IMR-90 (cell line): ENCODE data around the gene LCE5A. TPM values are rescaled to one million over a fixed set of nuclear protein-coding genes. Genes with fewer than 3 reads are reported as not detected.
A peak's percentile ranks its signal among the peaks of the same experiment; 100 is the strongest.

Experiments used
- ATAC-seq: fragments of 200-7000 bp; cut with Tn5 transposase; 2 replicates; pipeline ENCODE4 v1.9.1; 2020; ENCODE audit warnings: low read depth, mild to moderate bottlenecking, moderate library complexity
- BruUV-seq: library from RNA; stranded (reverse); fragments of 400-500 nt; replicated peaks from 2 replicates; lab custom pipeline; 2021; lab: Mats Ljungman, UMichigan
- CTCF ChIA-PET: fragments of 300-600 bp; formaldehyde crosslinking; extraction: SDS; loops from one replicate; lab custom pipeline; 2021; ENCODE audit warnings: antibody characterized with exemption; lab: Yijun Ruan, JAX
- POLR2A ChIA-PET: fragments of 300-600 bp; sonication (Branson Sonifier 250); formaldehyde crosslinking; loops from one replicate; lab custom pipeline; 2022; ENCODE audit warnings: antibody characterized with exemption; ENCODE audit not compliant: unreplicated experiment; lab: Charles Lee
- DNase-seq: peaks from one replicate; pipeline ENCODE4 v3.0.0; 2013
- H2AFZ ChIP-seq: replicated peaks from 2 replicates; pipeline ENCODE3; 2013; ENCODE audit warnings: low read length, mild to moderate bottlenecking; ENCODE audit not compliant: poor library complexity
- H2AK5ac ChIP-seq: 2 replicates; pipeline ENCODE4 v1.6.1; 2013; ENCODE audit warnings: low read depth, low read length, inconsistent platforms
- H2AK9ac ChIP-seq: replicated peaks from 2 replicates; pipeline ENCODE3; 2013; ENCODE audit warnings: mild to moderate bottlenecking, low read depth, low read length, moderate library complexity; ENCODE audit not compliant: poor library complexity
- H2BK120ac ChIP-seq: 2 replicates; pipeline ENCODE4 v1.6.1; 2013; ENCODE audit warnings: low read depth, low read length, inconsistent platforms
- H2BK15ac ChIP-seq: 3 replicates; pipeline ENCODE4 v1.6.1; 2013; ENCODE audit warnings: low read depth, low read length, inconsistent platforms
- H2BK20ac ChIP-seq: 2 replicates; pipeline ENCODE4 v1.6.1; 2013; ENCODE audit warnings: low read depth, mild to moderate bottlenecking, inconsistent platforms, low read length, moderate library complexity
- H2BK5ac ChIP-seq: 2 replicates; pipeline ENCODE4 v1.6.1; 2013; ENCODE audit warnings: mild to moderate bottlenecking, low read depth, low read length, inconsistent platforms; ENCODE audit not compliant: poor library complexity, severe bottlenecking
- H3K14ac ChIP-seq: replicated peaks from 2 replicates; pipeline ENCODE4 v1.6.1; 2013; ENCODE audit warnings: low read depth, low read length, inconsistent platforms
- H3K18ac ChIP-seq: 2 replicates; pipeline ENCODE4 v1.6.1; 2013; ENCODE audit warnings: low read depth, low read length, control low read depth
- H3K23ac ChIP-seq: 2 replicates; pipeline ENCODE4 v1.6.1; 2013; ENCODE audit warnings: low read depth, low read length, inconsistent platforms
- H3K27ac ChIP-seq: 2 replicates; pipeline ENCODE4 v1.5.1; 2013; ENCODE audit warnings: mild to moderate bottlenecking, control low read depth, low read length; ENCODE audit not compliant: insufficient read depth
- H3K27me3 ChIP-seq: 2 replicates; pipeline ENCODE4 v1.6.1; 2013; ENCODE audit warnings: low read length; ENCODE audit not compliant: control insufficient read depth, insufficient read depth
- H3K36me3 ChIP-seq: 2 replicates; pipeline ENCODE4 v1.6.1; 2013; ENCODE audit warnings: low read length, mixed read lengths; ENCODE audit not compliant: control insufficient read depth, insufficient read depth
- H3K4ac ChIP-seq: 2 replicates; pipeline ENCODE4 v1.6.1; 2013; ENCODE audit warnings: low read depth, low read length, inconsistent platforms
- H3K4me1 ChIP-seq: 2 replicates; pipeline ENCODE4 v1.6.1; 2013; ENCODE audit warnings: low read length, mixed read lengths; ENCODE audit not compliant: control insufficient read depth, insufficient read depth
- H3K4me2 ChIP-seq: 2 replicates; pipeline ENCODE4 v1.6.1; 2013; ENCODE audit warnings: low read depth, mild to moderate bottlenecking, control low read depth, low read length, moderate library complexity
- H3K4me3 ChIP-seq: 2 replicates; pipeline ENCODE4 v1.5.1; 2013; ENCODE audit warnings: low read depth, mild to moderate bottlenecking, control low read depth, low read length, moderate library complexity; ENCODE audit not compliant: insufficient read depth
- H3K56ac ChIP-seq: 2 replicates; pipeline ENCODE4 v1.6.1; 2013; ENCODE audit warnings: low read length, inconsistent platforms; ENCODE audit not compliant: insufficient read depth; ENCODE audit errors: extremely low read depth
- H3K79me1 ChIP-seq, 2 experiments: 2 replicates each; pipeline ENCODE4 v1.6.1; 2013; ENCODE audit warnings: low read length in 2 of 2, inconsistent platforms in 1 of 2, low read depth in 1 of 2
- H3K9ac ChIP-seq: 2 replicates; pipeline ENCODE4 v1.6.1; 2013; ENCODE audit warnings: low read depth, low read length, control low read depth
- H3K9me1 ChIP-seq: 2 replicates; pipeline ENCODE4 v1.6.1; 2013; ENCODE audit warnings: low read length, inconsistent platforms; ENCODE audit not compliant: insufficient read depth
- H3K9me3 ChIP-seq: 2 replicates; pipeline ENCODE4 v1.6.1; 2013; ENCODE audit warnings: low read length; ENCODE audit not compliant: control insufficient read depth, insufficient read depth
- H4K20me1 ChIP-seq: 2 replicates; pipeline ENCODE4 v1.6.1; 2013; ENCODE audit warnings: low read length, inconsistent platforms; ENCODE audit not compliant: insufficient read depth
- H4K5ac ChIP-seq: 2 replicates; pipeline ENCODE4 v1.6.1; 2013; ENCODE audit warnings: mild to moderate bottlenecking, low read depth, low read length, control low read depth
- H4K8ac ChIP-seq, 2 experiments: 2 replicates each; pipeline ENCODE4 v1.6.1; 2013; ENCODE audit warnings: low read depth in 2 of 2, low read length in 2 of 2, control low read depth in 1 of 2, inconsistent platforms in 1 of 2
- H4K91ac ChIP-seq: 2 replicates; pipeline ENCODE4 v1.6.1; 2013; ENCODE audit warnings: low read depth, low read length, inconsistent platforms; ENCODE audit not compliant: insufficient read depth
- CEBPB ChIP-seq: IDR thresholded peaks from 2 replicates; pipeline ENCODE4 v1.6.1; 2012; ENCODE audit warnings: low read depth, low read length, improper control_type of control experiment
- MXI1 ChIP-seq: IDR thresholded peaks from 2 replicates; pipeline ENCODE4 v1.6.1; 2012; ENCODE audit warnings: low read depth, mild to moderate bottlenecking, low read length, moderate library complexity, borderline replicate concordance
- WGBS, 2 experiments: methylation state at CpG; one replicate each; pipeline versions ENCODE4 v1.1.5 to v1.1.7; 2013; ENCODE audit warnings: missing lambda C conversion rate in 2 of 2; ENCODE audit not compliant: insufficient read length in 1 of 2; ENCODE audit errors: extremely low coverage in 2 of 2; 5-methylcytosine and 5-hydroxymethylcytosine counted together
- dilution Hi-C: fragments of 300-500 bp; cut with HindIII; formaldehyde crosslinking; loops from one replicate; pipeline ENCODE4 v1.14.3; 2018; ENCODE audit warnings: low sequenced_read_pairs; ENCODE audit not compliant: unreplicated experiment
- in situ Hi-C: fragments of 300-500 bp; cut with MboI; formaldehyde crosslinking; loops from 3 replicates; pipeline ENCODE4 v1.14.3; 2019; ENCODE audit warnings: low sequenced_read_pairs, inconsistent platforms, mixed read lengths
- intact Hi-C: fragments of 100-400 bp; cut with micrococcal nuclease; formaldehyde crosslinking; loops from 2 replicates; pipeline ENCODE4 v1.10.0; 2022
- polyA plus RNA-seq, 3 experiments: library from polyadenylated mRNA; depleted of rRNA; stranded (reverse); fragments of >200 nt; gene quantifications; 2 replicates each; pipeline ENCODE4 v1.2.3, GENCODE V29; 2012; ENCODE audit warnings: low replicate concordance in 1 of 3
- total RNA-seq: library from RNA; depleted of rRNA; stranded (reverse); fragments of >200 nt; gene quantifications from 2 replicates; pipeline ENCODE4 v1.2.3, GENCODE V29; 2012

LCE5A gene
- total and polyA plus RNA-seq, 2 of the 4 experiments (the other 2 are of a cell fraction) = not detected

DNA sequence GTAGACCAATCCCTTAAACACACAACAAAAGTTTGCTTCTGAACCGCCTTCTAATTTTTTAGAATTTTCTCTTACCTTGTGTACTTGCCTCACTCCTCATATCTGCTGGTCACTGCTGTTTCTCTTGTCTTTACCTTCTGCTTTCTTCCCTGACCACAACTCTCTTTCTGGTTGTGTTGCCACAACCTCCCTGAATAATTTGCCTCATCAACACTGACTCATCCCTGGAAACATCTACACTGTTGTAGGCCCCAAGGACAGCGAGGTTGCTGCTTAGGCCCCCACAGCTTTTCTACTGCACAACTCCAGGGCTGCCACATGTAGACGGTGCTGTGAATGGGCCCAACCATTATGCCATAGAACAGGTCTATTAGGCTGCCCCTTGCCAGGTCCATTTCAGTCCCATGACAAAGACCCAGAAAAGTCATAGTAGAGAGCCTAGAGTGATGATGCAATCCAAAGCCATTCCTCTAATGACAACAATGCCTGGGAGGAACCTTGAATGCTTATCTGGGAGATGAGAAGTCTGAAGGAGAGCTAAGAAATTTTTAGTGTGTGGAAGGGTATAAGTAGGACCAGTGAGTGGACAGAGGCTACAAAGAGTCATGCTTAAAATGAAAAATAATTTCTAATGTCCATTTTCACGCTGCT, 36.6 kb upstream of the LCE5A start:
- Histone ChIP-seq H3K14ac (no peak overlapping the region), H4K20me1 (no peaks in the 10 kb centered on the region), H3K56ac (no peak overlapping the region), H3K79me1 (no peaks in the 10 kb centered on the region), H3K18ac (no peak overlapping the region), H3K36me3 (no peaks in the 10 kb centered on the region), H2AK9ac (no peak overlapping the region), H2BK15ac (no peak overlapping the region), H4K5ac (no peak overlapping the region), H3K27ac (no peak overlapping the region), H2AFZ (no peak overlapping the region), H3K4ac (no peak overlapping the region), H3K9me1 (no peaks in the 10 kb centered on the region), H4K91ac (no peak overlapping the region), H2BK120ac (no peak overlapping the region), H4K8ac (no peak overlapping the region), H2BK5ac (no peak overlapping the region), H3K23ac (no peak overlapping the region), H2BK20ac (no peak overlapping the region), H3K4me1 (no peaks in the 10 kb centered on the region), H3K9me3 (peaks cover 6% of the 10 kb centered on the region; the same call in 1 of the 2 replicates), H3K4me2 (no peak overlapping the region), H2AK5ac (no peak overlapping the region), H3K9ac (no peak overlapping the region), H3K4me3 (no peak overlapping the region), H3K27me3 (no peaks in the 10 kb centered on the region)
- TF ChIP-seq MXI1 (no peak), CEBPB (peak; percentile 54; the same call in 1 of the 2 replicates)
- POLR2A ChIA-PET = no interaction called here
- intact Hi-C loops (no loop called here), in situ Hi-C loops (no loop called here), dilution Hi-C loops (no loop called here)
- no peak for DNase-seq
- 0% methylated on average over 1 of the region's 4 CpGs; no CpG with 5 or more reads in 1 of the 2 experiments for WGBS, 2 experiments
- no TSS peak for BruUV-seq
- CTCF ChIA-PET = no interaction called here
- no peak for ATAC-seq
